Right lobe of liver (tissue), 4 donors: Measurements from ENCODE around the gene CDHR2.

Source experiments
- POLR2A ChIP-seq: fragments of 450-650 bp; IDR thresholded peaks from one replicate; pipeline ENCODE4 v1.6.1; 2017; ENCODE audit warnings: antibody characterized with exemption, mild to moderate bottlenecking
- TF ChIP-seq, protein P1 (sequence below), 4 donors: fragments of 200-600 bp in 3 of 4; fragments of 450-650 bp in 1 of 4; IDR thresholded peaks; one replicate each; pipeline versions ENCODE4 v1.5.1 to v1.8.0; 2016 to 2022; ENCODE audit warnings: antibody characterized with exemption in 4 of 4, mild to moderate bottlenecking in 2 of 4
- donor health status: DM: no; HTN: no; CAD: no.
- donor health status: DM: no; HTN: no; CAD: no.
- donor health status: DM: no; HTN: yes; CAD: no.

DNA sequence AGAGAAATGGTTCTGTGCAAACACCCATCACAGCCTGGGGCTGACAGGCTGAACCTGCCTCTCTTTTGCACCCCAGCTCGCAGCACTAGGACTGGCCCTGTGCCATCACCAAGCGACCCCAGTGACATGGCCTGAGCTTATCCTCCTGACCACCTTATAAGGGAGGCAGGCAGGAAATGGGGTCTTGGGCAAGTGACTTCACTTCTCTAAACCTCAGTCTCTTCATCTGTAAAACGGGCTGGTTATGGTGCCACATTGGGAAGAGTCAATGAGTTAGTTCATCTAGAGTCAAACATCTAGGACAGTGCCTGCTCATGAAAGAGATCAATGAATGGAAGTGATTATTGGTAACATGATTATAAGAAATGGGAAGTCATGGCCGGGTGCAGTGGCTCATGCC is 75.0 kb downstream of the CDHR2 start:
- TF ChIP-seq, protein P1, sequence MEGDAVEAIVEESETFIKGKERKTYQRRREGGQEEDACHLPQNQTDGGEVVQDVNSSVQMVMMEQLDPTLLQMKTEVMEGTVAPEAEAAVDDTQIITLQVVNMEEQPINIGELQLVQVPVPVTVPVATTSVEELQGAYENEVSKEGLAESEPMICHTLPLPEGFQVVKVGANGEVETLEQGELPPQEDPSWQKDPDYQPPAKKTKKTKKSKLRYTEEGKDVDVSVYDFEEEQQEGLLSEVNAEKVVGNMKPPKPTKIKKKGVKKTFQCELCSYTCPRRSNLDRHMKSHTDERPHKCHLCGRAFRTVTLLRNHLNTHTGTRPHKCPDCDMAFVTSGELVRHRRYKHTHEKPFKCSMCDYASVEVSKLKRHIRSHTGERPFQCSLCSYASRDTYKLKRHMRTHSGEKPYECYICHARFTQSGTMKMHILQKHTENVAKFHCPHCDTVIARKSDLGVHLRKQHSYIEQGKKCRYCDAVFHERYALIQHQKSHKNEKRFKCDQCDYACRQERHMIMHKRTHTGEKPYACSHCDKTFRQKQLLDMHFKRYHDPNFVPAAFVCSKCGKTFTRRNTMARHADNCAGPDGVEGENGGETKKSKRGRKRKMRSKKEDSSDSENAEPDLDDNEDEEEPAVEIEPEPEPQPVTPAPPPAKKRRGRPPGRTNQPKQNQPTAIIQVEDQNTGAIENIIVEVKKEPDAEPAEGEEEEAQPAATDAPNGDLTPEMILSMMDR (IDR thresholded peaks at IDR 0.05), result no peak
- TF ChIP-seq POLR2A, result no peak
